Lower leg skin (tissue), 4 donors: ENCODE data around the gene ACACA. TPM values are rescaled to one million over a fixed set of nuclear protein-coding genes. Genes with fewer than 3 reads are reported as not detected.

Experiments
- DNase-seq, 2 donors: peaks; one replicate each; pipeline ENCODE4 v3.0.0-alpha.2; 2019; ENCODE audit warnings: low spot score in 2 of 2
- H3K4me3 ChIP-seq: fragments of 200-600 bp; sonication (generic); 2 replicates; pipeline ENCODE4 v1.5.1; 2017; ENCODE audit warnings: mild to moderate bottlenecking, low read depth; ENCODE audit not compliant: poor library complexity, severe bottlenecking
- CTCF ChIP-seq, 3 donors: fragments of 450-650 bp; IDR thresholded peaks; one replicate each; pipeline ENCODE4 v1.5.1; 2016; ENCODE audit warnings: antibody characterized with exemption in 3 of 3, mild to moderate bottlenecking in 3 of 3, moderate library complexity in 2 of 3
- POLR2A ChIP-seq, 2 donors: fragments of 450-650 bp; IDR thresholded peaks; one replicate each; pipeline ENCODE4 v1.6.1; 2016 to 2017; ENCODE audit warnings: antibody characterized with exemption in 2 of 2, mild to moderate bottlenecking in 1 of 2, moderate library complexity in 1 of 2
- WGBS, 2 donors: methylation state at CpG; one replicate each; pipeline ENCODE4 v1.1.5; 2018; 5-methylcytosine and 5-hydroxymethylcytosine counted together
- intact Hi-C: fragments of 100-400 bp; cut with DNase I; formaldehyde crosslinking; loops from one replicate; pipeline ENCODE4 v1.15.0; 2023; ENCODE audit warnings: low total_unique reads
- total RNA-seq, 4 donors: library from RNA; depleted of rRNA; stranded (reverse); fragments of >200 nt; gene quantifications; one replicate each; pipeline ENCODE4 v1.1.0, GENCODE V29; 2016

Gene ACACA
- total RNA-seq, 4 donors from 2014 or later = 24.2 to 35.7 (median 31.0) TPM

GRCh38 chr17:37106049-37106448 is 300.6 kb downstream of the ACACA start:
- intact Hi-C loops = no loop called here
- WGBS, 2 donors = 68 to 74% methylated on average over 1 of the region's 1 CpG
- no peak overlapping the region for H3K4me3 ChIP-seq
- no peak for DNase-seq
- no peak for TF ChIP-seq POLR2A (IDR thresholded peaks at IDR 0.05)
- TF ChIP-seq CTCF (IDR thresholded peaks at IDR 0.05) = no peak

- H3K4me3 ChIP-seq = no peak overlapping the region
- DNase-seq = no peak
- intact Hi-C loops = no loop called here
- TF ChIP-seq POLR2A (IDR thresholded peaks at IDR 0.05) (no peak), CTCF (IDR thresholded peaks at IDR 0.05) (no peak)
- WGBS, 2 donors = 93 to 94% methylated on average over 4 of the region's 4 CpGs
Observed at GRCh38 chr17:37103231-37103630, 303.4 kb downstream of the ACACA start.

GRCh38 chr17:37101306-37101705 is 305.3 kb downstream of the ACACA start:
- WGBS, 2 donors = 98 to 100% methylated on average over 2 of the region's 2 CpGs
- intact Hi-C loops = no loop called here
- no peak for DNase-seq
- no peak overlapping the region for H3K4me3 ChIP-seq
- no peak for TF ChIP-seq CTCF (IDR thresholded peaks at IDR 0.05)
- no peak for TF ChIP-seq POLR2A (IDR thresholded peaks at IDR 0.05)

GRCh38 chr17:37100231-37100630 is 306.4 kb downstream of the ACACA start:
- 84 to 94% methylated on average over 4 of the region's 4 CpGs for WGBS, 2 donors

GRCh38 chr17:37098910-37099664 is 307.5 kb downstream of the ACACA start:
- intact Hi-C loops = no loop called here
- 87 to 92% methylated on average over 9 of the region's 9 CpGs for WGBS, 2 donors
- no peak for TF ChIP-seq CTCF (IDR thresholded peaks at IDR 0.05)
- TF ChIP-seq POLR2A (IDR thresholded peaks at IDR 0.05) = no peak
- no peak overlapping the region for H3K4me3 ChIP-seq
- no peak for DNase-seq

More at GRCh38 chr17:37100231-37100630, 306.4 kb downstream of the ACACA start:
- TF ChIP-seq POLR2A (IDR thresholded peaks at IDR 0.05) (no peak), CTCF (IDR thresholded peaks at IDR 0.05) (no peak)
- intact Hi-C loops = no loop called here
- no peak overlapping the region for H3K4me3 ChIP-seq
- no peak for DNase-seq

GRCh38 chr17:37098152-37098551 is 308.5 kb downstream of the ACACA start:
- TF ChIP-seq CTCF (IDR thresholded peaks at IDR 0.05) (no peak), POLR2A (IDR thresholded peaks at IDR 0.05) (no peak)
- DNase-seq = no peak
- WGBS, 2 donors = 85 to 94% methylated on average over 5 of the region's 5 CpGs
- intact Hi-C loops = no loop called here
- H3K4me3 ChIP-seq = no peak overlapping the region
